ENCODE results near the gene MYLIP. TPM values are rescaled to one million over a fixed set of nuclear protein-coding genes. Genes with fewer than 3 reads are reported as not detected.

MYLIP gene
- total and polyA plus RNA-seq, 5 experiments from 2014 or later, result 23.1 to 108 (median 72.6) TPM

Small RNA genes lying within 50 kb of the gene (microRNA-seq; reads per million reads assigned to microRNA genes)
- gene MIR4639 (ENCODE audit: borderline microRNAs expressed), result not detected

Other genes starting within 250 kb of the MYLIP start
- 1 to 10 TPM in 1 of 2 experiments, under 1 TPM in 1; 0.91 to 2.6 TPM for gene GMPR, start 109.5 kb downstream of the MYLIP start, total RNA-seq
- 1 to 10 TPM in 1 of 3 donors, under 1 TPM in 2; 0.71 to 1.6 (median 0.97) TPM for gene GMPR, start 109.5 kb downstream of the MYLIP start, polyA plus RNA-seq